ENCODE data around the gene MCM5. TPM values are rescaled to one million over a fixed set of nuclear protein-coding genes. Genes with fewer than 3 reads are reported as not detected.

Gene MCM5
- total and polyA plus RNA-seq, 7 donors, result 9.9 to 42.6 (median 13.4) TPM

- H3K27me3 ChIP-seq, result no peaks in the 10 kb centered on the region
- no peaks in the 10 kb centered on the region for H3K9me3 ChIP-seq
- WGBS, 2 donors, result 64 to 84% methylated on average over 6 of the region's 6 CpGs
- no peak for DNase-seq
- no peak overlapping the region for H3K27ac ChIP-seq
- intact Hi-C loops (cut with DNase I), result loop anchor here (10.0 kb wide), 1 partner anchor 551 kb away; no protein-coding TSS in a partner anchor
- TF ChIP-seq EP300 (IDR thresholded peaks at IDR 0.05) (no peak), CTCF (IDR thresholded peaks at IDR 0.05) (no peak), POLR2AphosphoS5 (IDR thresholded peaks at IDR 0.05) (no peak), POLR2A (IDR thresholded peaks at IDR 0.05) (no peak)
- peaks cover 0 to 27% (median 19%) of the 10 kb centered on the region in 4 donors for H3K4me1 ChIP-seq
- no peaks in the 10 kb centered on the region for H3K36me3 ChIP-seq
- no peak overlapping the region for H3K4me3 ChIP-seq
Measured at GRCh38 chr22:35373781-35374180, 26.2 kb upstream of the MCM5 start.

DNA sequence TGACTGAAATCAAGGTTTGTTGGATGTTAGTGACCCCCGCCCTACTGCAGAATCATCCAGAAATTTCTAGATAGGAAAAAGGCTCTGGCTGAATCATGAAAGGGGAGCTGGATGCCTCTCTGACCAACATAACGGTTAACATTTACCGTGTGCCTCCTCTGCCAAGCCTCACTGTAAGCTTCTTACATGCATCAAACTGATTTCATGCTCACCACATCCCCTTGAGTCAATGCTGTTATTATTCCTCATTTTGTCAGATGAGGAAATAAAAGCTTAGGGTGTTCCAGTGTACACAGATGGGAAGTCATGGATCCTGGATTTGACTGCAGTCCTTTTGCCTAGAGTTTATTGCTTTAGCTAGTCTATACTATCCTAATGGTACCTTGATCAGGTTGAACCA lies 24.9 kb upstream of the MCM5 start:
- Histone ChIP-seq H3K4me3 (no peak overlapping the region), H3K36me3 (no peaks in the 10 kb centered on the region), H3K9me3 (no peaks in the 10 kb centered on the region), H3K27me3 (no peaks in the 10 kb centered on the region), H3K27ac (peak overlapping the region in 1 of 4 donors; percentile 87), H3K4me1 (peaks cover 0 to 28% (median 19%) of the 10 kb centered on the region in 4 donors)
- DNase-seq, result no peak
- WGBS, 2 donors, result 76 to 86% methylated on average over 3 of the region's 3 CpGs
- intact Hi-C loops (cut with DNase I), result loop anchor here (10.0 kb wide), 1 partner anchor 550 kb away; no protein-coding TSS in a partner anchor
- TF ChIP-seq EP300 (IDR thresholded peaks at IDR 0.05), result no peak
- TF ChIP-seq POLR2A (IDR thresholded peaks at IDR 0.05), result no peak
- no peak for TF ChIP-seq CTCF (IDR thresholded peaks at IDR 0.05)
- peak in 1 of 4 donors; percentile 36 for TF ChIP-seq POLR2AphosphoS5 (IDR thresholded peaks at IDR 0.05)

DNA sequence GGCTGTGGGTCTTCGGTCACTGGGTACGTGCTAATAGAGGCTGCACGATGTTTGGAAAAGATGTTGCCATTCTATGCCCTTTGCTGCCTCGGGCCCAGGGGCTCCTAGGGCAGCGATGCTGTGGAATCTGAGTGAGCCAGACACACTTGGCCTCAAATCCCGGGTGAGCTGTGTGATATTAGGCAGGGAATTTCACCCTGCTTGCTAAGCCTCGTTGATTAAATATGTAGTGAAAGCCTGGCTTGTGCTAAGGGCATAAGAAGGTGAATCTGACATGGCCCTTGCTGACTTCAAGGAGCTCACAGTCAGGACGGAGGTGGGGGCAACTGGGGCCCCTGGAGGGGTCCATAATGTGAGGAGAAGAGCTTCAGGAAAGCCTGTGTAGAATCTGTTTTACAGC lies 24.4 kb upstream of the MCM5 start:
- H3K27me3 ChIP-seq, result no peaks in the 10 kb centered on the region
- 84 to 89% methylated on average over 8 of the region's 8 CpGs for WGBS, 2 donors
- no peak for DNase-seq
- TF ChIP-seq EP300 (IDR thresholded peaks at IDR 0.05) (no peak), POLR2A (IDR thresholded peaks at IDR 0.05) (no peak)
- H3K27ac ChIP-seq, result peak overlapping the region in 1 of 4 donors; percentile 87
- H3K9me3 ChIP-seq, result no peaks in the 10 kb centered on the region
- intact Hi-C loops (cut with DNase I), result loop anchor here (10.0 kb wide), 1 partner anchor 549 kb away; no protein-coding TSS in a partner anchor
- no peak overlapping the region for H3K4me3 ChIP-seq
- peaks cover 0 to 33% (median 24%) of the 10 kb centered on the region in 4 donors for H3K4me1 ChIP-seq
- no peaks in the 10 kb centered on the region for H3K36me3 ChIP-seq

DNA sequence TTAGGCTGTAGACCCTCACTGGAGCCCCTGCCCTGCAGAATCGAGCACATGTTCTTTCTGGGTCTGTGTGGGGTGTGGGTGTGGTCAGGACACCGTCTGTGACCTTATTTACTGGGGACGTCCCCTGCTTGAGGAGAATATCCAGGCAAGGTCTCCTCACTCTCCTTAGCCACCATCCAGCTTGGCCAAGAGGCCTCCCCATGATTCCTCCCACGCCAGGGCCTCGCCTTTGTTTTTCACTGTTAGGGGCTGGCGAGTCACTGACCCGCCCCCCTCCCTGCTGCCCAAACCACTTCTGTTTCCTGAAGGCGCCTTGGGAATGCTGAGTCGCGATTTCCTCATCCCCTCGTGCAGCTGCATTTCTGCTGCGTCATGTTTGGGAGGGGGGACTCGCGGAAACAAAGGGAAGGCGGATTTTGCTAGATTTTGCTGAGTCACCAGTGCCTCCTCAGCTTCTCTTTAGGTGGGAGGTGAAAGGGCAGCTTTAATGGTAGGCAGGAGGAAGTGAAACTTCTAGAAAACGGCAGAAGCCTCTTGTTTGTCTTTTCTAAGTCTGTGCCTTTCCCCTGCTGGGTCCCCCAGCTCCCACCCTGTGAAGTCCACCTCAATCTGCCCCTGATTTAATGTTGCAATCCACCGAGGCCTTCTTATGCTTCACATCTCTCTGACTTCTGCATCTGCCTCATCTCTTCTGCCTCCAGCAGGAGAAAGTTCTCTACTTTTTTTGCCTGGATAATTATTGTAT lies 23.0 kb upstream of the MCM5 start:
- Histone ChIP-seq H3K27ac (peak overlapping the region; percentile 67 to 87 (median 76)), H3K4me1 (peaks cover 0 to 36% (median 30%) of the 10 kb centered on the region in 4 donors), H3K4me3 (peak overlapping the region in 2 of 4 donors; percentile 2 to 20), H3K27me3 (no peaks in the 10 kb centered on the region), H3K9me3 (no peaks in the 10 kb centered on the region), H3K36me3 (no peaks in the 10 kb centered on the region)
- intact Hi-C loops (cut with DNase I), result loop anchor here (10.0 kb wide), 1 partner anchor 548 kb away; no protein-coding TSS in a partner anchor
- DNase-seq, result peak; percentile 98
- TF ChIP-seq EP300 (IDR thresholded peaks at IDR 0.05) (peak in 2 of 4 donors; percentile 60 to 90), CTCF (IDR thresholded peaks at IDR 0.05) (no peak), POLR2A (IDR thresholded peaks at IDR 0.05) (no peak), POLR2AphosphoS5 (IDR thresholded peaks at IDR 0.05) (peak; percentile 57 to 97 (median 69))
- 5 to 8% methylated on average over 17 of the region's 17 CpGs for WGBS, 2 donors

DNA sequence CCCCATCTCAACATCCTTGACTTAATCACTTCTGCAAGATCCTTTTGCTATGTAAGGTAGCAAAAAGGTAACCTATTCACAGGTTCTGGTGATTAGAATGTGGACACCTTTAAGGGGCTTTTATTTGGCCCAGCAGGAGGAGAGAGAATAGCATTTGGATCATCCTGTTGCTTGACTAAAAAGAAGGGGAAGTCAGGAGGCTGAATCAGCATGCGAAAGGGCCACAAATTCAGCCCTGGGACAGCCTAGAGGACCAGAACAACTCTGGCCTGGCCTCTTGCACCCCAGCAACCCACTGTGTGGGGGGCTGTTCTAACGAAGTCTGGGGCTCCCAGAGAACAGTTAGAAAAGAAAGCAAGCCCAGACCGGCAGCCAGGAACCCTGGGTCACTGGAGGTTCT lies 22.2 kb upstream of the MCM5 start:
- peaks cover 0 to 30% (median 27%) of the 10 kb centered on the region in 4 donors for H3K4me1 ChIP-seq
- no peaks in the 10 kb centered on the region for H3K27me3 ChIP-seq
- TF ChIP-seq CTCF (IDR thresholded peaks at IDR 0.05), result no peak
- TF ChIP-seq POLR2A (IDR thresholded peaks at IDR 0.05), result no peak
- no peak for TF ChIP-seq POLR2AphosphoS5 (IDR thresholded peaks at IDR 0.05)
- no peak for TF ChIP-seq EP300 (IDR thresholded peaks at IDR 0.05)
- peak overlapping the region; percentile 67 to 87 (median 76) for H3K27ac ChIP-seq
- H3K9me3 ChIP-seq, result no peaks in the 10 kb centered on the region
- no peaks in the 10 kb centered on the region for H3K36me3 ChIP-seq
- WGBS, 2 donors, result 74 to 77% methylated on average over 3 of the region's 3 CpGs
- no peak overlapping the region for H3K4me3 ChIP-seq
- intact Hi-C loops (cut with DNase I), result loop anchor here (10.0 kb wide), 1 partner anchor 547 kb away; no protein-coding TSS in a partner anchor
- no peak for DNase-seq
